Adrenal gland (tissue), 5 donors: ENCODE results near the gene ARHGAP18.

ENCODE experiments used
- POLR2A ChIP-seq, 2 donors: fragments of 450-650 bp; IDR thresholded peaks; one replicate each; pipeline ENCODE4 v1.6.1; 2017; ENCODE audit warnings: antibody characterized with exemption in 2 of 2, mild to moderate bottlenecking in 2 of 2, moderate library complexity in 1 of 2
- TF ChIP-seq, protein P1 (sequence below), 6 experiments: fragments of 450-650 bp in 4 of 6; fragments of 200-600 bp in 2 of 6; sonication (generic) in 1 of 6; IDR thresholded peaks; 1 replicate in 5 of 6; 2 replicates in 1 of 6; pipeline versions ENCODE4 v1.5.1 to v1.8.0; 2016 to 2021; ENCODE audit warnings: antibody characterized with exemption in 6 of 6, mild to moderate bottlenecking in 2 of 6, moderate library complexity in 1 of 6
- donor health status: DM: no; HTN: no; CAD: no.

DNA sequence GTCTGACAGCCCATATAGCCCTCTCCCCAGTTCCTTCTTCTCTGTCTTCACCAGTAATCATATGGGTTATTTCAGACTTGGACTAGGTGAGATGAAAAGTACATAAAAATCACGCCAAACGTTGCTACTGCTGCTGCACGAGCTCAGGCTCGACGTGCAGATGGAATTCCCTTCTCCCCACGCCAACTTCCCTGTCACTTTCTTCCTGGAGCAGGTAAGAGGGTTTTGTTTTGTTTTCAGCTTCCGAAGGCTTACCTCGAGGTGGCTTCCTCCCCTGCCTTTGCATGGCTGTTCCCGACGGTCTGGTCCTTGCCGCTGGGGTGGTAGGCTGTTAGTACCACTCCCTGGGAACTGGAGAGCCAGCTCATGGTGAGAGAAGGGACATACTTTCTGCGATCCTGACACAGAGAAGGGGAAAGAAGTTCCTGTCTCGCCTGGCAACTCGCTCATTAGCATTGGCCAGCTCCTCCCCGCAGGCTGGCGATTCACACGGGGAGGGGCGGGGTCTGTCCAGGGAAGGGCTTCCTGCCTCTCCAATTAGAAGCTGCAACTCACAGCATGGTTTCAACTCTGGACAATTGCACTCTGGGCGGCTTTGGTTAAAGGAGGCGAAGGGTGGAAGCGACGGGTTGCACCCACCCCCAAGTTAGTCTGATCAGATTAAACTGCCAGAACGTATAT is at the start of gene ARHGAP18:
- TF ChIP-seq, protein P1, sequence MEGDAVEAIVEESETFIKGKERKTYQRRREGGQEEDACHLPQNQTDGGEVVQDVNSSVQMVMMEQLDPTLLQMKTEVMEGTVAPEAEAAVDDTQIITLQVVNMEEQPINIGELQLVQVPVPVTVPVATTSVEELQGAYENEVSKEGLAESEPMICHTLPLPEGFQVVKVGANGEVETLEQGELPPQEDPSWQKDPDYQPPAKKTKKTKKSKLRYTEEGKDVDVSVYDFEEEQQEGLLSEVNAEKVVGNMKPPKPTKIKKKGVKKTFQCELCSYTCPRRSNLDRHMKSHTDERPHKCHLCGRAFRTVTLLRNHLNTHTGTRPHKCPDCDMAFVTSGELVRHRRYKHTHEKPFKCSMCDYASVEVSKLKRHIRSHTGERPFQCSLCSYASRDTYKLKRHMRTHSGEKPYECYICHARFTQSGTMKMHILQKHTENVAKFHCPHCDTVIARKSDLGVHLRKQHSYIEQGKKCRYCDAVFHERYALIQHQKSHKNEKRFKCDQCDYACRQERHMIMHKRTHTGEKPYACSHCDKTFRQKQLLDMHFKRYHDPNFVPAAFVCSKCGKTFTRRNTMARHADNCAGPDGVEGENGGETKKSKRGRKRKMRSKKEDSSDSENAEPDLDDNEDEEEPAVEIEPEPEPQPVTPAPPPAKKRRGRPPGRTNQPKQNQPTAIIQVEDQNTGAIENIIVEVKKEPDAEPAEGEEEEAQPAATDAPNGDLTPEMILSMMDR (IDR thresholded peaks at IDR 0.05) = no peak
- peak; percentile 57 to 97 for TF ChIP-seq POLR2A (IDR thresholded peaks at IDR 0.05)
